Fibroblast of peridontal ligament (primary cell): Measurements from ENCODE around the gene OSBPL5.

ENCODE experiments used
- DNase-seq: peaks from one replicate; pipeline ENCODE4 v3.0.0-alpha.2; 2010; ENCODE audit errors: extremely low read depth

Gene OSBPL5

DNA sequence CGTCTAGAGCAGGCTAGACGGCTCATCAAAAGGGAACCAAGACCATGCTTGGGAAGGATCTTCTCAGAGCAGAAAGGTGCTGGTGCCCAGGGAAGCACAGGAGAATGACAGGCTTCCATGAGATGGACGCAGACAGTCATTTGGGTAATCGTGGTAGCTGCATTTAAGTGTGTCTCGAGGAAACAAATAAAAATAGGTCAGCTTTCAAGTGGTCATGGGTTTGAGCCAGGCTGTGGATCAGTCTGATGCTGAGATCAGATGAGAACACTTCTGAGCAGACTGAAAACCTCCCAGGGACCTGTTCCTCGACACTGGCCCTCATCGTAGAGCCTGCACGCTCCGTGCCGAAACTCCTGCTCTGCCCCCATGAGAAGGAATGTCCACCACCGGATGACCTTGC is 112.5 kb downstream of the OSBPL5 start:
- DNase-seq = no peak

DNA sequence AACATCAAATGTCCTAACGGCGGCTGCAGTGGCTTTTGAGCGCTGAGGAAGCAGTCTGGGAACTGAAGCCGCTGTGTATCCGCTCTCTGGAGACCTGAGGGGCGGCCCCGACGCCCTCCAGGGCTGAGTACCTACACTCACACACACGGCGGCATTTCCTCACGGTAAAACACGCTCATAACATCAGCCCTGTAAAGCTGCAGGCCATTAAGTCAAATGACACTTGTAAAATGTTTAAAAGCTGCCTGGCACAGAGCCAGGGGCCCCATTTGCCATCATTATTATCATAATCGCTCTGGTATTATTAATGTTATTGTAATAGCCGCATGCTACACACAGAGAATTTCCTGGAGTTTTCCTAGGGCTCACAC is 113.0 kb downstream of the OSBPL5 start:
- DNase-seq = no peak

DNA sequence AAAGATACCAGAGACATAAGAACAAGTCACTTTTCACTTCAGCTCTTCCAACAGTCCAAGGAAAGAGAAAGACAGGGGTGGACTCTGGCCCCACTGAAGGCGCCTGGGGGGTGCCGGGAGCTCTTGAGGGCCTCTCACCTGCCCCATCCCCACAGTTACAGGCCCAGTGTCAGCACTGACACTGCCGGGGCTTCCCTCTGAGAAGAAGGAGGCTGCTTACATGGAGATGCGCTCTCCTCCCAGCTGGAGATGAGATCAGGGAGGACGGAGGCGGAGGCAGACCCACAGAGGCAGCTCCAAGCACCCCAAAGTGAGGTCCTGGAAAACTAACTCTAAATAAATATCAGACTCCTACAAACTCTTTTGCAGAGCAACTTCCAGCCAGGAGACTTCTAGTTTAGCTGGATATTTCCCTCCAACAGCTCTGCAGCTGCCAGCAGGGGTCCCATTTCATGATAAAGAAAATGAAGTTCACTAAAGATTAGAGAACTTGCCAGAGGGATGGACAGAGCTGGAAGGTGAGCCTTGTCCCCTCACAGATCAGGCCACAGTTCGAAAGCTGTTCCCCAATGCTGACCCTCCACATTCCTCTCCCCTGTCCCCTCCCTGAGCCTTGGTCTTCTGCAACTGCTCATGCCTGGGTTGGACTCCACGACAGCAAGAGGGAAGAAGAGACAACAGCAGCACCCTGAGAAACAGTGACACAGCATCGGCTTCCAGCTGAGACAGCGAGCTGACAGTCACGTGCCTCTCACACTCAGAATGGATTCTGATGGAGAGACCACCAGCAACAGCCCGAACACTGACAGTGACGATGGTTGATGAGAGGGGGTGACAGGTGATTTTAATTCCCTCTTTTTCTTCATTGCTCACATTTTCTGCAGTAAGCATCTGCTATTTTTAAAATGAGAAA is 113.7 kb downstream of the OSBPL5 start:
- DNase-seq = no peak

DNA sequence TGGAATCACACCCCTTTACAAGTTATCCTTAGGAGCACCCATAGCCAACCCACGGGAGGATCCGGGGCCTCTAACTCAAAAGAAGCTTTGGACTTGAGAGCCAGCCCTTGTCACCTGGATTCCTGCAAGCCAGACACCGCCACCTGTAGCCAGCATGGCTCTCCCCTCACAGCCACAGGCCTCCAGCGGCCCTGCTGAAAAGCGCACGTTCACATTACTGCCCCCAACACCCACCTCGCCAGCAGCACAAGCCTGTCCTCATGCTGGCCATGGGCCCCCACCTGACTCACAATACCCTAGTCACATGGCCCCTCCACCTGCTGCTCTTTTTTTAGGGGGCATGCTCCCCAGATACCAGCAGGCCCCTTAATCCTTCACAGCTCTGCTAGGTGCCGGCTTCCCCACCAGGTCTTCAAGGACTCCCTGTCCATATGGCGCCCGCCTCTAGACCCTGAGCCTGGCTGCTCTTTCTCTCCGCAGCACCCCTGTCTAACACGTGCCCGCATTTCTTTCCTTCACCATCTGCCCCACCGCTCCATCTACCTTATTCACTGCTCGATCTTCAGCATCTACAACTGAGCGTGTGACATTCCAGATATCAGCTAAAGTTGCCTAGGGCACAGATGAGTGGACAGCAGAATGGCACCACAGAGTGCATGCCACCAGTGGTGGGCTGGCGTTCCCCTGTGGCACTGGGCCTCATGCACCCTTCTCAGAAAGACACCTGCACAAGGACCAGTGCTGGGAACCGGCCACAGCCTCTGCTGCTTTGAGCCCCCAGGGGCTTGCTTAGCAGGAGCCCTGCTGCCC is 114.5 kb downstream of the OSBPL5 start:
- DNase-seq = no peak

DNA sequence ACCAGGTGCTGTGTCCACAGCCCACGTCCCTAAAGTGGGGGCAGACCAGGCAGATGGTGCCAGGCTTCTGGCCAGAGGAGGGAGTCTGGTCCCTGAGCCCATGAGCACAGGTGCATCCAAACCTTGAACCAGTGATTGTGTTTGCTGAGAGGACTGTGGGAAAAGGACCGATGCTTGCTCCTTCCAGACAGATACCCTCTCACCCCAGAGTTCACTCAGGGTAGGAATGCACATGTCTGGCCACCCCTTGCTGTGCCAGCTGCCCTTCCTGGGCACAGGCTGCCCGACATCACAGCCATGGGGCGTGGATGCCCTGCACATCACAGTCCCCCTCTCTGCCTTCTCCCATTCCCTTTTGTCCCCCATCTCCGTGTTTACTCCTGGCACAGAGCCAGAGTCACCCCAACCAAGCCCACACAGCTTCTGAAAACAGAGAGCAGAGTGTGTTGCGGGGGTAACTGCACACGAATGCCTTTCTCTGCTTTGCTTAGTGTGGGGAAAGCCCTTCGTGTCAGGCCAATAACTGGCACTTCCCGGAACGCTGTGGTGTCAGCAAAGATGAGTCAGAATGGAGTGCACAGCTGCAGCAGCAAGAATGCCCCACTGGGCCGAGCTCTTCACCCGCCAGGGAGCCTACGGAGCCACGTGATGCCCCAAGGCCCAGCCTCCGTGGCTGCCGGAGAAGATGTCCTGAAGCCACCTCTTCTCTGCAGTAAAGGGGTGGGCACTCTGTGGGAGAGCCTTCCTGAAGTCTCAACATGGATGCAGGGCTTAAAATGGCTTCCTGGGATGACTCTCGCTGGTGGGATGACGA is 115.5 kb downstream of the OSBPL5 start:
- peak; percentile 97 for DNase-seq

DNA sequence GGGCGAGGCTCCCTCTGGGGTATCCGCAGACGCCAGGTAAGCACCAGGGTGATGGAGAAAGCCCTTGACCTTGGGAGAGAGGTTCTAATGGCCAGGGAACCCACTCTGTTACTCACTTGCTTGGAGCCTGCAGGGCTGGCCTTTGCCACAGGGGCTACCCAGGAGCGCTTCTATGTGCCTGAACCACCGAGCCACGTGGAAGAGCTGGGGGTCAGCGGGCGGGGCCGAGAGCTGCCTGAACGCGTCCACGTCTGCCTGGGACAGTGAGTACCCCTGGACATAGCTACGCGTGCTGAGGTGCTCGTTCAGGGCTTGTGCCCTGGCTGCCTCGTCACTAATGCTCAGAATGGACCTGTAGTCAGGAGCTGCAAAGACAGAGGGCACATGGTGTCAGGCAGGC is 117.5 kb downstream of the OSBPL5 start:
- no peak for DNase-seq

DNA sequence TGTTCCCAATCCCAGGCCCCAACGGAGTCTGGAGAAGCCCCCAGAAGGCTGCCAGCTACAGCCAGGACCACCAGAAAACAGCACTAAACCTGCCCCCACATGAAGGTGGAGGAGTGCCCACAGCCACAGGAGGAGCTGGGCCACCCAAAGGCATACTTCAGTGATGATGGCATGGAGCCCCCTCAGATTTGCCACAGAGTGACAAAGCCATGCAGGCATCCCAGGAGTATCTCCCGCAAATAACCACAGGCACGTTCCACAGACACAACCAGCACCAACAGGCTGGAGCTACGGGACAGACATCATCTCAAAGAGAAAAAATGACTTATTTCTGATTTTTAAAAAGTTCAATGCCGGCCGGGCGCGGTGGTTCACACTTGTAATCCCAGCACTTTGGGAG is 118.5 kb downstream of the OSBPL5 start:
- no peak for DNase-seq

DNA sequence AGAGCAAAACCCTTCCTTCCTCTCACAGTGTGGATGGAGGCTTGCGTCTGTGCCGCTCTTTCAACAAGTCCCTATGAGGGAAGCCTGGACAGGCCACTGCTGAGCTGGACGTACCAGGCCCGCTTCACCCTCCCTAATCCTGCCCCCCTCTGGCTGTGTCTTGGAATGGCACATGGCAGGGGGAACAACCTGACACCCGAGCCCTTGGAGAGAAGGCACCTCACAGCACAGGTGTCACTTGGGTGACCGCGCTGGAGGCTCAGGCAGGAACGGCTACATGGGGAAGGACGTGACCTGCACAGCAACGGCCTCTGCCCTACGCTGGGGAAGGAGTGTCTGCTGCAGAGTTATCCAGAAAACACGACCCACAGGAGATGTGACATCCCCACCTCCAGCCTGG is 118.9 kb downstream of the OSBPL5 start:
- no peak for DNase-seq

DNA sequence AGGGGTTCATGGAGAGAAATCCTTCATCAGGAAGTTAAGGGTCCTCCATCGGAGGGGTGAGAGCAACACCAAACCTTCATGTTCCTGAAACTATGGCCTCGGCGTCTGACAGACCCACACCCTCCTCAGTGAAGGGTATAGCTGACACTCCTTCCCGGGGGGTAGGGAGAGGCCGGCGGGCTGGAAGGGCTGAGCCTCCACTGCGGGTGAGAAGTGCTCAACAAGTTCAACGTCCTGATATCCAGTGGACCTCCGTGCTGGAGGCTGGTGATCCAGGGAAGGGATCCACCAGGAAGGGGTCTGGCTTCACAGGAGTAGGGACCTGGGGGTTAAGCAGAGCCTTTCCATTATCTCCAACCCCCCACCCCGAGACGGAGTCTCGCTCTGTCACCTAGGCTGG is 120.2 kb downstream of the OSBPL5 start:
- no peak for DNase-seq

DNA sequence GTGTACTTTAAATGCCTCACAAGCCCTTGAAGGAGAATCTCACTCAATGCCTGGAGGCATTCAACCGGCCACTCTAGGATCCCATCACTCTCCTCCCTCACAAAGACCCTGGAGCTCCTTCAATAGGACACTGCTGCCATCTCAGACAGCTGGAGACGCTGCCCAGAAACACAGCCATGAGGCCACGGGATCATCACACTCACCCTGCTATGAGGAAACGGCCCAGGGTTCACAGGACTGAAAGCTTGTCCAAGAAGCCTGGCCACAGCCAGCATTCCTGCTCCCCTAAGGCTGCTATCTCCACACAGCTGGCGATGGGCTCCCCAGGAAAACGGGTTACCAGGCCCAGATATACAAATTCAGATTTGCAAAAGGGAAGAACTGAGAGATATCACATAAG is 121.1 kb downstream of the OSBPL5 start:
- DNase-seq = no peak

DNA sequence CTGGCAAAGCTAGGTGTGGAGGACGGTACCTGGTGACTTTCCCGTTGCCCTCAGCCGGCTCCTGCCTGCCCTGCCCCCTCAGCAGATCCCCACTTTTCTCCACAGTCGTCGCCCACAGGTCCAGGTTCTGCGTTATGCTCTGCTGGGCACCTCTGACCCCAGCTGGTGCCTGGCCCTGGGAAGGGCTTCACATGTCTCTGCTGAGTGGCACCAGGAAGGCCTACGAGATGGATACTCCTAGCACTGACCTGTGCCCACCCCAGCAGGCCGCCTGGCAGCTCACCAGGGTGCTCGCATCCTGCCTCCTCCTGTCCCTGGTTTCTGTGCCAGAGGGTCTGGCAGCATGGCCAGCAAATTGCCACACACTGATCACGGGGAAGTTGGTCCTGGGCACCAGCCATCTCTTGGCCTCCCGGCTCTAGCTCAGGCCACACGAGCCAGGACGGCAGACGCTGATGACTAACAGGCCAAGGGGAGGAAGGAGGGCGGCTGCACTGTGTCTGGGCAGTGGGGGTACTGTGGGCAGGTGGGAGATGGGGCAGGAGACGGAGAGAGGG is 121.7 kb downstream of the OSBPL5 start:
- DNase-seq = peak; percentile 41

DNA sequence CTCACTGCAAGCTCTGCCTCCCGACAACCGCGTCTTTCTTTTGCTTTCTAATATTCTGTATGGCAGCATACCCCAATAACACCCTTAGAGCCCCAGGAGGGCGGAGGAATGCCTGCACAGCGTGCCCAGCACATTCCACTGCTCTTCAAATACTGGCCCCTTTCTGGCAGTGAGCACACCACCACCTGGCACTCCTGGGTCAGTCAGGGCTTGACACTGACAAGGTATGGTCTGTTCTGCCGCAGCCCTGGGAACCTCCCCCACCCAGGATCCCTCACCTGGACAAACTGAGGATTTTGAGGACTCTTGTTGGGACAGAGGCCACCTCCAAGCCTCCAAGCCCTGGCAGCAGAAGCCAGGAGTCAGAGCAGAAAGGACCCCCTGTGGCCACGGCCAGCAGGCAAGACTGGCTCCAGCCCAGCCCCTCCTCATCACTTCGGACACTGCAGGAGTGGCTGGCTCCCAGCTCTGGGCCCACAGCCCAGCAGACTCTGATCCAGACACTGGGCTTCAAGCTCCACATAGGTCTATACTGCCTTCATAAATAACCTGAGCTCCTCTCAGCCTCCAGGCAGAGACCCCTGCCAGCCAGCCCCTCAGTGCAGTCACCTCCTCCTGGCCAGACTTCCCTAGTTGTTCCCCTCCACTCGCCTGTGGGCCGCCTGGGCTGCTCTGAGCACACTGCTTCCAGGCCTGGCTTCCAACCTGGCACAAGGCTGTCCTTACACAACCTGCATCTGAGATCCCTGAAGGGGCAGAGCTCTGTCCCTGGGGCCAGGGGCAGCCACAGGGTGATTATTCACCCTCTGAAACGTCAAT is 122.4 kb downstream of the OSBPL5 start:
- DNase-seq = no peak

DNA sequence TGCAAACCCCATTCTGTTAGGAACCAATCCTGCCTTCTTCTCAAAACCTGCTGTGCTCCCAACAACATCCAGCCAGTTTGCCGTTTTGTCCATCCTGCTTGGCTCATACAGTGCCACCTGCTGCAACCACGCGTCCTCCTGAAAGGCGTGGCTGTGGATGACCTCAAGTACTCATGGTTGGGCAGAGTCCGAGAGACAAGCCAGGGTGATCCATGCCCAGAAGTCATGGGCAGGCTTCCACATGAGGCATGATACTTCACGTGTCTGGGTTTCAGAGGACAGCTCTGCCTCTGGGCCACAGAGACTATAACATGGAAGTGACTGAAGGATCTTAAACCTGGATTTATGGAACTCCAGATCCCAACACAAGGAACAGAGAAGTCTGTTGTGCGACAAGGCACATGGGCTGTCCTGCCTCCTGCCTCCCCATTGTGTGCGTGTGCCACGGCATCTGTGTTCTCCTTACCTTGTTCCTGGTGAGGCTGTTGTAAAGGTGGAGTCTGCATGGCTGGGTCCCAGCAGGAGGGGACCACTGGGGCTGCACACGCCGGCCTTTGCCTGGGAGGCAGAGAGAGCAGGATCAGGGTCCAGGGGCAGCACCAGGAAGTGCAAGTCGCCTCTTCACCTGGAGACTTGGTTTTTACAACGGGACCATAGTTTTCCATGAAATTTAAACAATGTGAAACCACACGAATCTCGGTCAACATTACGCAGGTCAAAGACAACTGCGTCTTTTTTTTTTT is 123.2 kb downstream of the OSBPL5 start:
- no peak for DNase-seq

DNA sequence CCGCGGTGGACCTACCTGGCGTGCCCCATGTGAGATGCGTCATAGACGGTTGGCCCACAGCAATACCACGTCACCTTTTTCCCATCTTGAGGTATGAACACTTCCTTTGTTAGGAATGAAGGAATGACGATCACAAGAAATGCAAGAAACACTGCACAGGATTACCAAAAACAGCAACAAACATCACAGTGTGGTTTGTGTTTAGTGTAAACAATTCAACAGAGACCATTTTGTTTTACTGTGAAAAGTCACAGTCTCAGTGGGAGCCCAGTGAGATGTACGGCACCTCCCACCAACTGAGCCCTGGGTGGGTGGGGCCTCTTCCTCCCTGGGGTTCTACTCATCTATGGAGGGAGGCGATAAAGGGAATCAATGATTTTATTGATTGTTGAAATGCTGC is 124.2 kb downstream of the OSBPL5 start:
- DNase-seq = no peak

DNA sequence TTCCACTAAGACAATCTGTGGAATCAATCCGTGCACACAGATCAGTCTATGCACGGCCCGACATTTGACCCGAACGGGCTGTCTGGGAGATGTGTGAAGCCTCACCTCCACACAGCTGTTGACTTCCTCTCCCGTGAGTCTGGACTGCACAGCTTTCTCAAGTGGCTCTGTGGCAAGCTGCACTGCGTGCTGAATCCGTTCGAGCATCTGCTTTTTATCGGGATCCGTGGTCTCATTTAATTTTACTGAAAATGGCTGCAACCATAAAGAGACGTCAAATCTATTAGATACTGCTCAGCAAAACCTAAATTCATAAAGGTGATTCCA is 127.2 kb downstream of the OSBPL5 start:
- DNase-seq = no peak
